Measurements from ENCODE around the gene ZNF892. TPM values are rescaled to one million over a fixed set of nuclear protein-coding genes. Genes with fewer than 3 reads are reported as not detected.
"Not testable (repeated sequence)": the region's sequence is repeated elsewhere in the genome, so short reads cannot be mapped to it uniquely, and the experiment has no call there.

The ZNF892 gene
- total RNA-seq, 1 experiment from 2014 or later = not detected

GRCh38 chr2:95240091-95240490 is 32.8 kb downstream of the ZNF892 start:
- H4K20me1 ChIP-seq (ENCODE audit: low read length) = no peaks in the 10 kb centered on the region
- peak; percentile 17 for DNase-seq
- H3K9ac ChIP-seq (ENCODE audit: low read length) = no peak overlapping the region
- POLR2A ChIA-PET (ENCODE audit: unreplicated experiment) = no interaction called here
- H3K9me3 ChIP-seq (ENCODE audit: low read length) = no peaks in the 10 kb centered on the region
- no peak overlapping the region for H2AFZ ChIP-seq (ENCODE audit: low read length)
- no peak overlapping the region for H3K27ac ChIP-seq (ENCODE audit: low read length)
- intact Hi-C loops (cut with micrococcal nuclease) = no loop called here
- no peak for ATAC-seq
- H3K4me1 ChIP-seq (ENCODE audit: insufficient read depth, low read length) = no peaks in the 10 kb centered on the region
- no peaks in the 10 kb centered on the region for H3K9me2 ChIP-seq (replicated peaks; ENCODE audit: low read length)
- TF ChIP-seq EZH2phosphoT487 (IDR thresholded peaks at IDR 0.05; ENCODE audit: borderline replicate concordance, low read length) = no peak
- TF ChIP-seq CTCF (conservative IDR thresholded peaks at IDR 0.05; ENCODE audit: low read depth, low read length) = no peak
- no peak for TF ChIP-seq EZH2 (IDR thresholded peaks at IDR 0.05; ENCODE audit: low read length, unreplicated experiment)
- BruUV-seq (replicated peaks) = no TSS peak
- H3K27me3 ChIP-seq (ENCODE audit: low read length) = no peaks in the 10 kb centered on the region
- H3K4me3 ChIP-seq (ENCODE audit: low read length) = no peak overlapping the region
- CTCF ChIA-PET = no interaction called here
- H3K79me2 ChIP-seq (ENCODE audit: low read length) = no peaks in the 10 kb centered on the region
- no peaks in the 10 kb centered on the region for H3K36me3 ChIP-seq (ENCODE audit: low read depth, low read length)
- H3F3A ChIP-seq (ENCODE audit: low read length, unreplicated experiment) = no peaks in the 10 kb centered on the region
- no peak overlapping the region for H3K4me2 ChIP-seq (ENCODE audit: low read length)

GRCh38 chr2:95240556-95240955 is 33.2 kb downstream of the ZNF892 start:
- no peaks in the 10 kb centered on the region for H3K36me3 ChIP-seq (ENCODE audit: low read depth, low read length)
- no peaks in the 10 kb centered on the region for H3K79me2 ChIP-seq (ENCODE audit: low read length)
- H3K27ac ChIP-seq (ENCODE audit: low read length) = no peak overlapping the region
- no peak overlapping the region for H3K4me2 ChIP-seq (ENCODE audit: low read length)
- intact Hi-C loops (cut with micrococcal nuclease) = no loop called here
- H3K9me3 ChIP-seq (ENCODE audit: low read length) = no peaks in the 10 kb centered on the region
- H3K9ac ChIP-seq (ENCODE audit: low read length) = no peak overlapping the region
- no TSS peak for BruUV-seq (replicated peaks)
- H3K27me3 ChIP-seq (ENCODE audit: low read length) = no peaks in the 10 kb centered on the region
- ChIA-PET CTCF (no interaction called here), POLR2A (ENCODE audit: unreplicated experiment) (no interaction called here)
- H4K20me1 ChIP-seq (ENCODE audit: low read length) = no peaks in the 10 kb centered on the region
- H3K4me3 ChIP-seq (ENCODE audit: low read length) = no peak overlapping the region
- H3K4me1 ChIP-seq (ENCODE audit: insufficient read depth, low read length) = no peaks in the 10 kb centered on the region
- no peak overlapping the region for H2AFZ ChIP-seq (ENCODE audit: low read length)
- ATAC-seq (no peak), DNase-seq (no peak)
- TF ChIP-seq CTCF (conservative IDR thresholded peaks at IDR 0.05; ENCODE audit: low read depth, low read length) (no peak), EZH2 (IDR thresholded peaks at IDR 0.05; ENCODE audit: low read length, unreplicated experiment) (no peak), EZH2phosphoT487 (IDR thresholded peaks at IDR 0.05; ENCODE audit: borderline replicate concordance, low read length) (no peak)
- no peaks in the 10 kb centered on the region for H3K9me2 ChIP-seq (replicated peaks; ENCODE audit: low read length)
- H3F3A ChIP-seq (ENCODE audit: low read length, unreplicated experiment) = no peaks in the 10 kb centered on the region

GRCh38 chr2:95242084-95242483 is 34.8 kb downstream of the ZNF892 start:
- H3K79me2 ChIP-seq (ENCODE audit: low read length); H3K27ac ChIP-seq (ENCODE audit: low read length); H3K4me3 ChIP-seq (ENCODE audit: low read length); CTCF ChIA-PET; intact Hi-C loops (cut with micrococcal nuclease); BruUV-seq (replicated peaks); H3F3A ChIP-seq (ENCODE audit: low read length, unreplicated experiment); ATAC-seq; H3K4me1 ChIP-seq (ENCODE audit: insufficient read depth, low read length); H3K36me3 ChIP-seq (ENCODE audit: low read depth, low read length); H3K9ac ChIP-seq (ENCODE audit: low read length); H4K20me1 ChIP-seq (ENCODE audit: low read length); H3K4me2 ChIP-seq (ENCODE audit: low read length); H3K9me3 ChIP-seq (ENCODE audit: low read length); DNase-seq; H3K27me3 ChIP-seq (ENCODE audit: low read length); H2AFZ ChIP-seq (ENCODE audit: low read length); POLR2A ChIA-PET (ENCODE audit: unreplicated experiment); H3K9me2 ChIP-seq (replicated peaks; ENCODE audit: low read length): not testable (repeated sequence)

Other genes with a start within 250 kb of the ZNF892 start
- gene MAL, start 181.8 kb upstream of the ZNF892 start, total RNA-seq (2014; rRNA removed) = 0.63 and 1.6 TPM in 2 replicates
- 107 and 136 TPM in 2 replicates for gene MRPS5, start 85.7 kb upstream of the ZNF892 start, total RNA-seq (2014; rRNA removed)
- gene ZNF514, start 47.7 kb upstream of the ZNF892 start, total RNA-seq (2014; rRNA removed) = 5.8 and 6.6 TPM in 2 replicates
- 1.4 and 3.1 TPM in 2 replicates for gene ZNF2, start 41.7 kb upstream of the ZNF892 start, total RNA-seq (2014; rRNA removed)
- 64.2 and 77.8 TPM in 2 replicates for gene PROM2, start 66.9 kb downstream of the ZNF892 start, total RNA-seq (2014; rRNA removed)
- 13.3 and 19.1 TPM in 2 replicates for gene KCNIP3, start 89.8 kb downstream of the ZNF892 start, total RNA-seq (2014; rRNA removed)
- gene FAHD2A, start 195.2 kb downstream of the ZNF892 start, total RNA-seq (2014; rRNA removed) = 10.8 and 20.5 TPM in 2 replicates

Measured in PC-3 (cell line).